K562 (cell line): ENCODE results near the gene DNAJB2. TPM values are rescaled to one million over a fixed set of nuclear protein-coding genes. Genes with fewer than 3 reads are reported as not detected.

ENCODE experiments used
- ATAC-seq: fragments of 200-7000 bp; cut with Tn5 transposase; 3 replicates; pipeline ENCODE4 v1.9.1; 2020; ENCODE audit warnings: moderate library complexity
- BruUV-seq: library from RNA; stranded (reverse); fragments of 400-500 nt; replicated peaks from 2 replicates; lab custom pipeline; 2021; lab: Mats Ljungman, UMichigan
- CTCF ChIA-PET: fragments of 300-600 bp; formaldehyde crosslinking; extraction: SDS; loops from one replicate; lab custom pipeline; 2021; ENCODE audit warnings: low intra/inter-chr PET ratio; lab: Yijun Ruan, JAX
- POLR2A ChIA-PET: fragments of 300-600, 350-650 bp; sonication (Branson Sonifier 250); formaldehyde crosslinking; extraction: SDS; loops from one replicate; lab custom pipeline; 2021; ENCODE audit warnings: antibody characterized with exemption, inconsistent platforms; lab: Yijun Ruan, JAX
- DNase-seq, 4 experiments: peaks; one replicate each; pipeline versions ENCODE4 v3.0.0 to v3.0.0-alpha.2; 2011 to 2018; ENCODE audit warnings: low spot score in 3 of 4, mixed read lengths in 3 of 4; ENCODE audit errors: extremely low read depth in 1 of 4
- FAIRE-seq: peaks from 2 replicates; lab custom pipeline; 2011; peaks lifted over from hg19 to GRCh38; lab: Jason Lieb, UNC
- H2AFZ ChIP-seq: 2 replicates; pipeline ENCODE4 v1.6.0; 2011; ENCODE audit warnings: low read depth, low read length, control low read depth, inconsistent platforms
- H3K27ac ChIP-seq: fragments of 200-600 bp; 3 replicates; pipeline ENCODE4 v1.8.0; 2011; ENCODE audit warnings: low read depth, mild to moderate bottlenecking, control low read depth, inconsistent platforms, low read length, moderate library complexity, mixed read lengths; ENCODE audit errors: extremely low read depth
- H3K27me3 ChIP-seq, 2 experiments: fragments of 300-600 bp in 1 of 2; 2 replicates in 1 of 2; 3 replicates in 1 of 2; pipeline versions ENCODE4 v1.6.0 to v1.8.0; 2011; ENCODE audit warnings: inconsistent platforms in 2 of 2, low read length in 2 of 2, mild to moderate bottlenecking in 1 of 2, mixed read lengths in 1 of 2, moderate library complexity in 1 of 2; ENCODE audit not compliant: control insufficient read depth in 2 of 2, insufficient read depth in 2 of 2
- H3K36me3 ChIP-seq: fragments of 300-600 bp; 3 replicates; pipeline ENCODE4 v1.8.0; 2011; ENCODE audit warnings: mild to moderate bottlenecking, low read length, inconsistent platforms; ENCODE audit not compliant: control insufficient read depth, insufficient read depth
- H3K4me1 ChIP-seq, 2 experiments: fragments of 200-600 bp in 1 of 2; replicated peaks in 1 of 2; 2 replicates in 1 of 2; 3 replicates in 1 of 2; pipeline versions ENCODE4 v1.5.1 to v1.8.0; 2011; ENCODE audit warnings: inconsistent platforms in 2 of 2, low read length in 2 of 2, mild to moderate bottlenecking in 1 of 2, mixed read lengths in 1 of 2, moderate library complexity in 1 of 2; ENCODE audit not compliant: control insufficient read depth in 2 of 2, insufficient read depth in 2 of 2
- H3K4me2 ChIP-seq: 2 replicates; pipeline ENCODE4 v1.6.1; 2011; ENCODE audit warnings: low read length, control low read depth, inconsistent platforms, mixed read lengths; ENCODE audit not compliant: insufficient read depth
- H3K4me3 ChIP-seq: fragments of 200-600 bp; sonication (generic), shearing (Covaris generic); 2 replicates; pipeline ENCODE4 v1.5.1; 2016; ENCODE audit warnings: control low read depth, inconsistent platforms
- H3K79me2 ChIP-seq: fragments of 200-600 bp; 3 replicates; pipeline ENCODE4 v1.8.0; 2011; ENCODE audit warnings: low read length, inconsistent platforms; ENCODE audit not compliant: control insufficient read depth, insufficient read depth
- H3K9ac ChIP-seq, 2 experiments: 2 replicates each; pipeline versions ENCODE4 v1.6.0 to v1.6.1; 2011; ENCODE audit warnings: low read depth in 2 of 2, low read length in 2 of 2, control low read depth in 1 of 2, inconsistent platforms in 1 of 2, mild to moderate bottlenecking in 1 of 2, mixed read lengths in 1 of 2; ENCODE audit not compliant: insufficient read depth in 1 of 2
- H3K9me1 ChIP-seq: one replicate; pipeline ENCODE4 v1.6.0; 2011; ENCODE audit warnings: inconsistent platforms, mild to moderate bottlenecking, low read length, moderate library complexity; ENCODE audit not compliant: control insufficient read depth, insufficient read depth
- H3K9me3 ChIP-seq: replicated peaks from 2 replicates; pipeline ENCODE4 v1.5.1; 2011; ENCODE audit warnings: low read depth, low read length, inconsistent platforms; ENCODE audit not compliant: control insufficient read depth, insufficient read depth
- H4K20me1 ChIP-seq: replicated peaks from 2 replicates; pipeline ENCODE4 v1.6.1; 2011; ENCODE audit warnings: low read length, inconsistent platforms, mixed read lengths; ENCODE audit not compliant: control insufficient read depth, insufficient read depth
- ARID2 ChIP-seq: fragments of 450-650 bp; IDR thresholded peaks from 2 replicates; pipeline ENCODE4 v1.6.1; 2017; ENCODE audit warnings: antibody characterized with exemption, mild to moderate bottlenecking
- BACH1 ChIP-seq: fragments of 200-800 bp; sonication (Bioruptor generic); IDR thresholded peaks from 2 replicates; pipeline ENCODE4 v1.6.1; 2016; ENCODE audit warnings: missing genetic modification characterization, missing compliant biosample characterization
- DMBX1 ChIP-seq: fragments of 250-450 bp; sonication (Bioruptor Pico); IDR thresholded peaks from 2 replicates; pipeline ENCODE4 v1.8.0; 2022; ENCODE audit warnings: inconsistent platforms, mild to moderate bottlenecking, moderate library complexity, borderline replicate concordance
- ETS1 ChIP-seq: conservative IDR thresholded peaks from 2 replicates; pipeline ENCODE4 v1.6.1; 2011; ENCODE audit warnings: low read depth, mild to moderate bottlenecking, low read length; ENCODE audit not compliant: control insufficient read depth
- HNRNPL ChIP-seq: fragments of 200-400 bp; formaldehyde crosslinking; IDR thresholded peaks from 2 replicates; pipeline ENCODE4 v1.6.1; 2017; ENCODE audit warnings: low read depth, mild to moderate bottlenecking, low read length
- MED1 ChIP-seq: sonication (generic); formaldehyde crosslinking; IDR thresholded peaks from 2 replicates; pipeline ENCODE4 v1.8.1; 2023; ENCODE audit warnings: missing genetic modification reagents, borderline replicate concordance
- PPARD ChIP-seq: fragments of 250-450 bp; sonication (Bioruptor Pico); IDR thresholded peaks from 2 replicates; pipeline ENCODE4 v1.8.0; 2022; ENCODE audit warnings: inconsistent platforms, mild to moderate bottlenecking, moderate library complexity
- ZBTB34 ChIP-seq: fragments of 250-450 bp; sonication (Bioruptor Pico); IDR thresholded peaks from 2 replicates; pipeline ENCODE4 v1.8.0; 2021; ENCODE audit warnings: mild to moderate bottlenecking, moderate library complexity
- ZNF184 ChIP-seq: sonication (generic); formaldehyde crosslinking; IDR thresholded peaks from 2 replicates; pipeline ENCODE4 v1.5.0; 2020; ENCODE audit warnings: missing genetic modification reagents
- ZNF507 ChIP-seq: conservative IDR thresholded peaks from 2 replicates; pipeline ENCODE4 v1.6.1; 2017; ENCODE audit warnings: missing genetic modification characterization, missing compliant biosample characterization
- ZNF511 ChIP-seq: sonication (generic); formaldehyde crosslinking; IDR thresholded peaks from 2 replicates; pipeline ENCODE4 v1.8.0; 2022; ENCODE audit warnings: mild to moderate bottlenecking, missing genetic modification reagents
- WGBS: fragments of 100-300 bp; shearing (Covaris generic); methylation state at CpG from one replicate; pipeline ENCODE4 v1.1.6; 2016; ENCODE audit warnings: low coverage, mixed read lengths; ENCODE audit not compliant: insufficient coverage; ENCODE audit errors: missing lambda C conversion rate; 5-methylcytosine and 5-hydroxymethylcytosine counted together
- in situ Hi-C: fragments of 300-500 bp; cut with MboI; formaldehyde crosslinking; loops from 4 replicates; pipeline ENCODE4 v1.15.0; 2018; ENCODE audit warnings: inconsistent platforms, mixed read lengths
- intact Hi-C: fragments of 100-400 bp; cut with micrococcal nuclease; formaldehyde crosslinking; loops from 2 replicates; pipeline ENCODE4 v1.14.2; 2022
- polyA plus RNA-seq, 8 experiments: library from polyadenylated mRNA; depleted of rRNA in 4 of 8; stranded (reverse) in 5 of 8; unstranded in 3 of 8; fragments of >200 nt; fragmentation: Nextera tagmentation in 2 of 8; fragmentation: Illumina TruSeq in 1 of 8; extraction: Ambion mirVana in 2 of 8; extraction: Trizol in 1 of 8; gene quantifications; 2 replicates each; pipeline versions ENCODE4 v1.2.1 to v1.2.3, GENCODE V29; 2011 to 2014; ENCODE audit warnings: inconsistent platforms in 1 of 8, missing spikeins in 1 of 8
- total RNA-seq, 7 experiments: library from RNA; depleted of rRNA in 6 of 7; stranded (reverse); fragments of >200 nt in 6 of 7; fragmentation: Illumina TruSeq in 2 of 7; extraction: Trizol in 2 of 7; gene quantifications; 2 replicates each; pipeline versions ENCODE4 v1.2.1 to v1.2.3, GENCODE V29; 2011 to 2021; ENCODE audit warnings: low replicate concordance in 1 of 7

Gene DNAJB2
- total and polyA plus RNA-seq, 9 of the 15 experiments (the other 6 are each of a cell fraction or from before 2014, with no cell fraction given): 0.08 to 3.0 (median 2.2) TPM; not detected in 1

GRCh38 chr2:219302412-219302968 lies 23.3 kb downstream of the DNAJB2 start:
- CTCF ChIA-PET: no interaction called here
- intact Hi-C loops: no loop called here
- TF ChIP-seq ZNF184 (CRISPR knock-in tag) (no peak), ZNF507 (tag) (no peak), ETS1 (no peak), BACH1 (tag) (no peak), ZBTB34 (no peak), MED1 (CRISPR knock-in tag) (no peak), DMBX1 (CRISPR knock-in tag) (no peak), ZNF511 (CRISPR knock-in tag) (no peak), PPARD (no peak), ARID2 (no peak), HNRNPL (no peak)

More at GRCh38 chr2:219302412-219302968, 23.3 kb downstream of the DNAJB2 start:
- POLR2A ChIA-PET: interaction anchor here (1.2 to 1.6 kb wide), 2 partner anchors 9 to 11 kb away, joined by 3 to 4 read pairs; no protein-coding TSS in a partner anchor
- BruUV-seq: no TSS peak
- H3K79me2 ChIP-seq: no peaks in the 10 kb centered on the region
- no peak overlapping the region for H3K27ac ChIP-seq
- H3K4me3 ChIP-seq: no peak overlapping the region
- DNase-seq (no peak), FAIRE-seq (no peak), ATAC-seq (no peak)
- H3K36me3 ChIP-seq: no peaks in the 10 kb centered on the region
- H3K9me3 ChIP-seq: no peaks in the 10 kb centered on the region
- no peaks in the 10 kb centered on the region for H4K20me1 ChIP-seq
- in situ Hi-C loops: no loop called here
- 1% methylated on average over 9 of the region's 11 CpGs for WGBS
- no peaks in the 10 kb centered on the region for H3K9me1 ChIP-seq
- H2AFZ ChIP-seq: no peak overlapping the region
- H3K27me3 ChIP-seq: peaks cover 8 to 48% of the 10 kb centered on the region in 2 experiments
- H3K4me1 ChIP-seq: peaks cover 2 to 8% of the 10 kb centered on the region in 2 experiments; a peak in 3 of 5 replicates
- H3K4me2 ChIP-seq: no peak overlapping the region
- no peak overlapping the region for H3K9ac ChIP-seq
